Subcutaneous adipose tissue (tissue), 4 donors: ENCODE measurements around the gene UGT1A8. TPM values are rescaled to one million over a fixed set of nuclear protein-coding genes. Genes with fewer than 3 reads are reported as not detected.

Source experiments
- CTCF ChIP-seq: fragments of 450-650 bp; IDR thresholded peaks from one replicate; pipeline ENCODE4 v1.5.1; 2016; ENCODE audit warnings: low read depth, mild to moderate bottlenecking, control low read depth, antibody characterized with exemption, moderate library complexity
- total RNA-seq, 4 donors: library from RNA; depleted of rRNA; stranded (reverse); fragments of >200 nt; gene quantifications; one replicate each; pipeline ENCODE4 v1.1.0, GENCODE V29; 2016

UGT1A8 gene
- total RNA-seq, 4 donors from 2014 or later, result not detected

- TF ChIP-seq CTCF, result no peak
These were observed 19.9 kb upstream of the UGT1A8 start for GRCh38 chr2:233597522-233597921.

GRCh38 chr2:233598952-233599351 lies 18.5 kb upstream of the UGT1A8 start:
- no peak for TF ChIP-seq CTCF

- no peak for TF ChIP-seq CTCF
These were observed 17.0 kb upstream of the UGT1A8 start for GRCh38 chr2:233600386-233600785.

- TF ChIP-seq CTCF, result no peak
These were observed 15.4 kb upstream of the UGT1A8 start for GRCh38 chr2:233602076-233602475.

GRCh38 chr2:233603520-233603919 lies 13.9 kb upstream of the UGT1A8 start:
- no peak for TF ChIP-seq CTCF

GRCh38 chr2:233604826-233605225 lies 12.6 kb upstream of the UGT1A8 start:
- TF ChIP-seq CTCF, result no peak

GRCh38 chr2:233605680-233606079 lies 11.8 kb upstream of the UGT1A8 start:
- TF ChIP-seq CTCF, result no peak
